Mononuclear cell (primary cell): ENCODE data around the gene ADIPOQ. TPM values are rescaled to one million over a fixed set of nuclear protein-coding genes. Genes with fewer than 3 reads are reported as not detected.
"Not testable (repeated sequence)": the region's sequence is repeated elsewhere in the genome, so short reads cannot be mapped to it uniquely, and the experiment has no call there.

Experiments used
- H3K27me3 ChIP-seq: 2 replicates; pipeline ENCODE4 v1.6.0; 2011; ENCODE audit warnings: low read length, control low read depth; ENCODE audit not compliant: insufficient read depth
- H3K4me1 ChIP-seq: 2 replicates; pipeline ENCODE4 v1.5.1; 2011; ENCODE audit warnings: mild to moderate bottlenecking, low read length, control low read depth; ENCODE audit not compliant: insufficient read depth
- H3K4me3 ChIP-seq: 2 replicates; pipeline ENCODE4 v1.5.1; 2011; ENCODE audit warnings: mild to moderate bottlenecking, low read length, moderate library complexity
- H3K9me3 ChIP-seq: 2 replicates; pipeline ENCODE4 v1.5.1; 2011; ENCODE audit warnings: low read depth, mild to moderate bottlenecking, control low read depth, low read length
- total RNA-seq: library from RNA; depleted of rRNA; stranded (reverse); fragments of >200 nt; gene quantifications from one replicate; pipeline ENCODE4 v1.2.3, GENCODE V29; 2012

ADIPOQ gene
- total RNA-seq, 1 donor = under 0.01 TPM

GRCh38 chr3:186896875-186897274 is 54.4 kb downstream of the ADIPOQ start:
- no peaks in the 10 kb centered on the region for H3K27me3 ChIP-seq
- peaks cover 3% of the 10 kb centered on the region for H3K4me1 ChIP-seq
- H3K4me3 ChIP-seq = no peak overlapping the region
- H3K9me3 ChIP-seq = no peaks in the 10 kb centered on the region

GRCh38 chr3:186901135-186901734 is 58.7 kb downstream of the ADIPOQ start:
- H3K4me3 ChIP-seq = no peak overlapping the region

DNA sequence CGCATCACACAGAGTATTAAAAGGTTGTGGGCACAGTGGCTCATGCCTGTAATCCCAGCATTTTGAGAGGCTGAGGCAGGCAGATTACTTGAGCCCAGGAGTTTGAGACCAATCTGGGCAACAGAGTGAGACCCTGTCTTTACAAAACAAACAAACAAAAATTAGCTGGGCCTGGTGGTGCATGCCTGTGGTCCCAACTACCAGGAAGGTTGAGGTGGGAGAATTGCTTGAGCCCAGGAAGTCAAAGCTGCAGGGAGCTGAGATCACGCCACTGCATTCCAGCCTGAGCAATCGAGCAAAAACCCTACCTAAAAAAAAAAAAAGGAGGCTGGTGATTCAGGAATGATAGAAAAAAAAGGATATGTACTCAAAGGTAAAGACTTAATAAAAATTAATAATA is 59.6 kb downstream of the ADIPOQ start:
- H3K9me3 ChIP-seq = no peaks in the 10 kb centered on the region
- H3K4me1 ChIP-seq = peaks cover 3% of the 10 kb centered on the region
- H3K4me3 ChIP-seq = no peak overlapping the region
- H3K27me3 ChIP-seq = no peaks in the 10 kb centered on the region

More at GRCh38 chr3:186901135-186901734, 58.7 kb downstream of the ADIPOQ start:
- Histone ChIP-seq H3K27me3 (no peaks in the 10 kb centered on the region), H3K9me3 (no peaks in the 10 kb centered on the region), H3K4me1 (peaks cover 3% of the 10 kb centered on the region)

DNA sequence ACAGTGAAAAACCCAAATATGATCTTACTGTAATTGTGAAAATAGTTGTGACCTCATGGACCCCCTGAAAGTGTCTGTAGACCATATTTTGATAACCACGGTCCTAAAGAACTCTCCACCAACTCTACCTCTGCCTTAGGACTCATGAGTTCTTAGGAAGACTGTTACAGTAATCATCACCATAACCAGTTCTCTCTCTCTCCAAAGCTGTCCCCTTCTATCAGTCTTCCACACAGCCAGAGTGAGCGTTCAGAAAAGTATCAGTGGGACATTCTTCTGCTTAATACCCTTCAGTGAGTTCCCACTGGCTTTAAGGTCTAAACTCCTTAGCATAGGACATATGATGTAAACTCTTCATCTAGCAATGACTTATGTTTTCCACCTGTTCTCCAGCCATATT is 60.2 kb downstream of the ADIPOQ start:
- H3K9me3 ChIP-seq = no peaks in the 10 kb centered on the region
- no peak overlapping the region for H3K4me3 ChIP-seq
- H3K4me1 ChIP-seq = peaks cover 3% of the 10 kb centered on the region
- no peaks in the 10 kb centered on the region for H3K27me3 ChIP-seq

DNA sequence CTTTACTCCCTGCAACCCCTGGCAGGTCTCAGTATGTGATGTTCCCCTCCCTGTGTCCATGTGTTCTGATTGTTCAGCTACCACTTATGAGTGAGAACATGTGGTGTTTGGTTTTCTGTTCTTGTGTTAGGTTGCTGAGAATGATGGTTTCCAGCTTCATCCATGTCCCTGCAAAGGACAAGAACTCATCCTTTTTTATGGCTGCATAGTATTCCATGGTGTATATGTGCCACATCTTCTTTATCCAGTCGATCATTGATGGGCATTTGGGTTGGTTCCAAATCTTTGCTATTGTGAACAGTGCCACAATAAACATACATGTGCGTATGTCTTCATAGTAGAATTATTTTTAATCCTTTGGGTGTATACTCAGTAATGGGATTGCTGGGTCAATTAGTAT is 61.2 kb downstream of the ADIPOQ start:
- H3K9me3 ChIP-seq, H3K4me1 ChIP-seq, H3K4me3 ChIP-seq, H3K27me3 ChIP-seq: not testable (repeated sequence)

- H3K4me3 ChIP-seq, H3K27me3 ChIP-seq, H3K9me3 ChIP-seq: not testable (repeated sequence)
- H3K4me1 ChIP-seq = peaks cover 19% of the 10 kb centered on the region
These were observed 64.6 kb downstream of the ADIPOQ start for GRCh38 chr3:186907075-186907474.

Other genes with a start within 250 kb of the ADIPOQ start
- not detected for gene AHSG, start 229.7 kb upstream of the ADIPOQ start, total RNA-seq
- gene FETUB, start 202.3 kb upstream of the ADIPOQ start, total RNA-seq = not detected
- not detected for gene HRG, start 176.7 kb upstream of the ADIPOQ start, total RNA-seq
- gene KNG1, start 125.4 kb upstream of the ADIPOQ start, total RNA-seq = 0.21 TPM
- gene EIF4A2, start 59.1 kb upstream of the ADIPOQ start, total RNA-seq = 1,243 TPM
- 9.3 TPM for gene RFC4, start 36.2 kb upstream of the ADIPOQ start, total RNA-seq
- gene ST6GAL1, start 87.8 kb downstream of the ADIPOQ start, total RNA-seq = 38.8 TPM